Prostate gland (tissue), 2 donors: ENCODE measurements around the gene ZNF423. TPM values are rescaled to one million over a fixed set of nuclear protein-coding genes. Genes with fewer than 3 reads are reported as not detected.

Source experiments
- DNase-seq: peaks from one replicate; pipeline ENCODE4 v3.0.0-alpha.2; 2019; ENCODE audit warnings: low spot score
- H3K27ac ChIP-seq, 2 donors: fragments of 200-600 bp; sonication (generic); 2 replicates each; pipeline ENCODE4 v1.5.1; 2017 to 2019
- H3K27me3 ChIP-seq: fragments of 200-600 bp; sonication (generic); replicated peaks from 2 replicates; pipeline ENCODE4 v1.5.1; 2019; ENCODE audit not compliant: insufficient read depth
- H3K36me3 ChIP-seq, 2 donors: fragments of 200-600 bp; sonication (generic); 1 replicate in 1 of 2; 2 replicates in 1 of 2; pipeline versions ENCODE4 v1.5.1 to v1.8.1; 2017 to 2019
- H3K4me1 ChIP-seq: fragments of 200-600 bp; sonication (generic); replicated peaks from 2 replicates; pipeline ENCODE4 v1.5.1; 2019
- H3K4me3 ChIP-seq, 2 donors: fragments of 200-600 bp; sonication (generic); 2 replicates each; pipeline ENCODE4 v1.5.1; 2017 to 2019
- H3K9me3 ChIP-seq: fragments of 200-600 bp; sonication (generic); 2 replicates; pipeline ENCODE4 v1.5.1; 2017
- POLR2A ChIP-seq: fragments of 450-650 bp; IDR thresholded peaks from one replicate; pipeline ENCODE4 v1.6.1; 2016; ENCODE audit warnings: antibody characterized with exemption, mild to moderate bottlenecking
- POLR2AphosphoS5 ChIP-seq: sonication (generic); formaldehyde crosslinking; IDR thresholded peaks from one replicate; pipeline ENCODE4 v1.6.1; 2017; ENCODE audit warnings: antibody characterized with exemption
- WGBS: methylation state at CpG from one replicate; pipeline ENCODE4 v1.1.5; 2018; 5-methylcytosine and 5-hydroxymethylcytosine counted together
- intact Hi-C: fragments of 100-400 bp; cut with DNase I; formaldehyde crosslinking; loops from one replicate; pipeline ENCODE4 v1.14.2; 2022
- total RNA-seq, 2 donors: library from RNA; depleted of rRNA; stranded (reverse); fragments of >200 nt; gene quantifications; one replicate each; pipeline ENCODE4 v1.1.0, GENCODE V29; 2016
- TF ChIP-seq, protein P1 (sequence below), 4 experiments: fragments of 200-600 bp in 2 of 4; fragments of 450-650 bp in 2 of 4; sonication (generic) in 2 of 4; IDR thresholded peaks; 1 replicate in 3 of 4; 2 replicates in 1 of 4; pipeline ENCODE4 v1.5.1; 2016 to 2019; ENCODE audit warnings: antibody characterized with exemption in 4 of 4, mild to moderate bottlenecking in 2 of 4, moderate library complexity in 2 of 4

The ZNF423 gene
- total RNA-seq, 2 donors from 2014 or later, result 6.1 to 22.7 TPM

DNA sequence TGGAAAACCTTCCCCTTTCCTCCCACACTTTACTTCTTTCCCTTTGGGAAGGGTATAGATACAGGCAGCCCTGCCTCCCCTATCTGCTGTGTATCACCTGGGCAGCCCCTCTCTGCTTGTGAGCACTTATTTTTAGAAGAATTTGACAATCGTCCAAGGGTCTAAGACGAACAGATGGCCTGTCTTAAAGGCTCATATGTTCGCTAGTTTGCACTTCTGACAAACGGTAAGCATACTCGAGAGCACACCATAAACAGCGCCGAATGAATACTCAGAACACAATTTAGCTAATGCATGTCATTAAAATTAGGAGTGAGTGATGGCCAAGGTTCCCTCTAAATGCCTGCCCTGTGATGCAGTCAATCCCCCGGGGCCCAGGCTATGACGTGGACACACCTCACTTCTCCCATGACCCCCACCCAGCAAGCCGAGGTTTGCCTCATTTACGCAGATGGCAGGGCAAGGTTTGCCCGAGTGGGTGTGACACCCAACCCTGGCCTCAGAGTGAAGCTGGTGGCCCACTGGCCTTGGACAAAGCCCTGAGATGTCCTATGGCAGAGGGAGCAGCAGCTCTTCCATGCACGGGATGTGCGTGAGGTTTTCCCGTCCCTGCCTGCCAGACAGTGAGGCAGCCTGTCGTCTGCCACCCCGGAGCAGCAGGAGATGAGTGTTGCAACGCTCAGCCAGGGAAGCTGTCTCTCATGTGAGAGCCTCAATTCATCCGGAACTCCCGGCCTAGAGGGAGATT lies 357.1 kb downstream of the ZNF423 start:
- 74% methylated on average over 20 of the region's 20 CpGs for WGBS
- intact Hi-C loops, result no loop called here
- Histone ChIP-seq H3K4me3 (no peak overlapping the region), H3K9me3 (no peaks in the 10 kb centered on the region), H3K36me3 (no peaks in the 10 kb centered on the region), H3K27me3 (no peaks in the 10 kb centered on the region), H3K4me1 (no peaks in the 10 kb centered on the region), H3K27ac (no peak overlapping the region)
- TF ChIP-seq, protein P1, sequence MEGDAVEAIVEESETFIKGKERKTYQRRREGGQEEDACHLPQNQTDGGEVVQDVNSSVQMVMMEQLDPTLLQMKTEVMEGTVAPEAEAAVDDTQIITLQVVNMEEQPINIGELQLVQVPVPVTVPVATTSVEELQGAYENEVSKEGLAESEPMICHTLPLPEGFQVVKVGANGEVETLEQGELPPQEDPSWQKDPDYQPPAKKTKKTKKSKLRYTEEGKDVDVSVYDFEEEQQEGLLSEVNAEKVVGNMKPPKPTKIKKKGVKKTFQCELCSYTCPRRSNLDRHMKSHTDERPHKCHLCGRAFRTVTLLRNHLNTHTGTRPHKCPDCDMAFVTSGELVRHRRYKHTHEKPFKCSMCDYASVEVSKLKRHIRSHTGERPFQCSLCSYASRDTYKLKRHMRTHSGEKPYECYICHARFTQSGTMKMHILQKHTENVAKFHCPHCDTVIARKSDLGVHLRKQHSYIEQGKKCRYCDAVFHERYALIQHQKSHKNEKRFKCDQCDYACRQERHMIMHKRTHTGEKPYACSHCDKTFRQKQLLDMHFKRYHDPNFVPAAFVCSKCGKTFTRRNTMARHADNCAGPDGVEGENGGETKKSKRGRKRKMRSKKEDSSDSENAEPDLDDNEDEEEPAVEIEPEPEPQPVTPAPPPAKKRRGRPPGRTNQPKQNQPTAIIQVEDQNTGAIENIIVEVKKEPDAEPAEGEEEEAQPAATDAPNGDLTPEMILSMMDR (IDR thresholded peaks at IDR 0.05), result no peak
- TF ChIP-seq POLR2AphosphoS5 (no peak), POLR2A (no peak)
- DNase-seq, result no peak

DNA sequence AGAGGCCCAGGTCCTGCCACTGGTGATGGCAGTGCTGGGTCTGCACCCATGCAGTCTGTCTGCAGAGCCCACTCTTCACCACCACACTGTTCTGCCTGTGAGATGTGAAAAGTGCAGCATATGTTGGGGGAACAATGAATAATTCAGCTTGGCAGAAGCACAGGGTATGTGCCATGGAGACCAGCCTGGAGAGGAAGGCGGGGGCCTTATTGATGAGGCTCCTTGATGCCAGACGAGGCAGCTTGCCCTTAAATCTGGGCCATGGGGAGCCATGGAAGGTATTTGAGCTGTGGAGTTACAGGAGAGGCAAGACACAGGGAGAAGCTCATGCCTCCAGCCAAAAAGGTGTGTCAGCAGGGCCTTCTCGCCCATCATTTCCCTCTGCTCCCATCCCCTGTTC lies 357.6 kb downstream of the ZNF423 start:
- TF ChIP-seq POLR2AphosphoS5 (no peak), POLR2A (no peak)
- TF ChIP-seq, protein P1 (IDR thresholded peaks at IDR 0.05), result no peak
- intact Hi-C loops, result no loop called here
- Histone ChIP-seq H3K4me1 (no peaks in the 10 kb centered on the region), H3K36me3 (no peaks in the 10 kb centered on the region), H3K27ac (no peak overlapping the region), H3K27me3 (no peaks in the 10 kb centered on the region), H3K4me3 (no peak overlapping the region), H3K9me3 (no peaks in the 10 kb centered on the region)
- 82% methylated on average over 3 of the region's 3 CpGs for WGBS
- no peak for DNase-seq

DNA sequence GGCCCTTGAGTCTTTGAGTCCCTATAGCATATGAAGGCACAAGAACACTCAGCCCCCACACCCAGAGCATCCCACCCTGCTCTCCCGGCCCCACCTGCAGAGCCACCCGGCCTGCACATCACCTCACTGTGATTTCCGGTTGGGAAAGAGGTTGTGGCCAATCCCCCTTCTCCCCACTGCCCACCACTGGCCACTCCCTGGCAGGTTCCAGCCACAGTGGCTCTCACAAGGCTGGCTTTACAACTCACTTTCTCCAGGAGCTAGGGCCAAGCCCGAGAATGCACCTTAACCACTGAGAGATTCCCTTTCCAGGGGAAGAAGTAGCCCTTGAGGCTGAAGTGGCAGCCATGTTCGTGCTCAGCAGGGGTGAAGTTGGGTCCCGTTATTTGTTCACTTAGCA lies 358.4 kb downstream of the ZNF423 start:
- DNase-seq, result no peak
- intact Hi-C loops, result no loop called here
- Histone ChIP-seq H3K27me3 (no peaks in the 10 kb centered on the region), H3K9me3 (no peaks in the 10 kb centered on the region), H3K4me3 (no peak overlapping the region), H3K27ac (no peak overlapping the region), H3K4me1 (peaks cover 2% of the 10 kb centered on the region), H3K36me3 (no peaks in the 10 kb centered on the region)
- 97% methylated on average over 6 of the region's 6 CpGs for WGBS
- TF ChIP-seq, protein P1 (IDR thresholded peaks at IDR 0.05), result no peak
- TF ChIP-seq POLR2AphosphoS5 (no peak), POLR2A (no peak)

DNA sequence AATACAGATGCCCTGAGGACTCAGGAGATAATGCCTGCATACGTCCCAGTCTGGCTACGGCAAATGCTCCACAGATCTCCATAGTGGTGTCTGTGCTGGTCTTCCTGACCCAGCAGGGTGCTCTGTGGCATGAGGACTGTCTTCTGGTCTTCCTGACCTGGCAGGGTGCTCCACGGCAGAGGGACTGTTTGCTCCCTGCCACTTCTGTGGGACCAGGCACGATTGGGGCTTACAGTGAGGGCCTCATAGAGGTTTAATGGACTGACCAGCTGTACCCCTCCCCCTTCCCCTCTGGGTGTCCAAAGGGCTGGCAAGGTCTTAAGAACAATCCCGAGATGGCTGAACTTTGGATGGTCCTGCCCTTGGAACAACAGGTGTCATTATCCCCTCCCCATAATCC lies 359.3 kb downstream of the ZNF423 start:
- intact Hi-C loops, result no loop called here
- Histone ChIP-seq H3K4me3 (no peak overlapping the region), H3K27me3 (no peaks in the 10 kb centered on the region), H3K9me3 (no peaks in the 10 kb centered on the region), H3K4me1 (peaks cover 4% of the 10 kb centered on the region), H3K27ac (no peak overlapping the region), H3K36me3 (no peaks in the 10 kb centered on the region)
- DNase-seq, result no peak
- WGBS, result 86% methylated on average over 5 of the region's 5 CpGs
- no peak for TF ChIP-seq POLR2A
- TF ChIP-seq, protein P1 (IDR thresholded peaks at IDR 0.05), result no peak
- TF ChIP-seq POLR2AphosphoS5, result no peak
